DMS114 treated with DMSO at 0.1 percent for 48 hours (cell line): ENCODE results near the gene NXPH1.

Experiments
- DNase-seq: peaks from one replicate; lab custom pipeline; 2025; ENCODE audit not compliant: unreplicated experiment; lab: John Stamatoyannopoulos, UW

Gene NXPH1

DNA sequence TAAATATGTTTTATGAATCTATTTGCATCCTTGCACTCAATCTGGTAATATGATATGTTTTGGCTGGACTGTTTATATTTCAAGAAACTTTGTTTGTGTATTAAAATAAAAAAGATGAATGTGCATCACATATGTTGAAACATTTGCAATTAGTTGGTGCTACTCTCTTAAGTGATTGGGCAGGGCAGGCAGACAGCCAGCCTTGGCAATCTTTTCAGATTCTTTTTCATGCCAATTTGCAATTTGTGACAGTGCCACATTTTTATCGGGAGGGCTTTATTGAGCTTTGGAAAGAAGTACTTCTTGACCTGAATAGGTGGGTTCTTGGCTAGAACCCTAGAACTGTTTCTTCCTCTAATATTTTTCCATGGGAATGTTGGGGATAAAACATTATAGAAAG, 152.2 kb downstream of the NXPH1 start:
- no peak for DNase-seq

GRCh38 chr7:8590225-8590624, 156.8 kb downstream of the NXPH1 start:
- DNase-seq = no peak

DNA sequence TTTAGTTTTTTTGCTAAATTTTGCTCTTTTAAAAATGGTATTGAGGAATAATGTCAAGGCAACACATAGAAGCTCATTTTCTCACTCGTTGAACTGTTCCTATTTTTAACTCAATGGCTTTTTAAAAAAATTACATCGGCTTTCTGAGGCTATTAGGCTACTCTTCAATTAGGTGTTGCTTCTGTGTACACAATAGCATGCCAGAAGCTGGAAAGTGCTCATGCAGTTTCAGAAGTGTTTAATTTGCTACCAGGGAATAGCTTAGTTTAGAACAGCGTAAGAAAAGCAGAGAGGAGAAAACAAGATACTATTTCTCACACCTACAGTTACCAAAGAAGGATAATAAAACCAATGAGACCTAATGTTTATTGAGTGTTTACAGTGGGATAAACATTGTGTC, 157.4 kb downstream of the NXPH1 start:
- no peak for DNase-seq

DNA sequence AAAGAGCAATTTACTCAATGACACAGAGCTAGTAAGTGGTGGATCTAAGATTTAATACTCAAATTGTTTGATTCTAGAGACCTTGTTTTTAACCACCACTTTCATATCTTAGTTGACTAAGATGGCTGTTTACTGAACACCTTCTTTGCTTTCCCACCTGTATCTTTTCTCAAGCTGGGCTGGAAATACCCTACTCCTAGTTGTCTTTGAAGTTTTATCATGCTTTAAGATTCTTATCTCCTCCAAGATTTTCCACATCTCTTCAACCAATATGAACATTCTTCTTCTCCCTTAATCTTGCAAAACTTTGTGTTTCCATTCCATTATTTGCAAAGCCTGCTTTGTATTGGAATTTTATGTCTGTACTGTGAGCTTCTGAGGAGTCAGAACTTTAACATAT, 157.9 kb downstream of the NXPH1 start:
- no peak for DNase-seq

GRCh38 chr7:8592167-8592566, 158.8 kb downstream of the NXPH1 start:
- no peak for DNase-seq

- DNase-seq = no peak
These were observed 160.7 kb downstream of the NXPH1 start for GRCh38 chr7:8594115-8594514.

DNA sequence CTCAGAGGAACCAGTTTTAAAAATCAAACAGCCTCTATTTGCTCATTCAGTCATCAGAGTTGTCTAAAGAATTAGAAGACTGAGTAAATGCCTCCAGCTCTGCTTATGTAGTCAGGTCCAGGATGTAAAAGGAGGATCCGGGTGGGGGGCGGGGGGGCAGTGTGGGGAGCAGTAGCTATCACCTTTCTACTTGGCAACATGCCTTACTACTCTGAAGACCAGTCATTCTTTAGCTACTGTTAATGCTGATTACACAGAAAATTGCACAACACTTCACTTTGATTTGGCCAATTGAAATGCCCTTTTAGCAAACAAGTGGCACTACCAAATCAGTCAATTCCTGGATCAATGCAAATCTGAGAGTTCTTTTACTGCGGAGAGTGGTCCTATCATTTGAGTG, 164.2 kb downstream of the NXPH1 start:
- no peak for DNase-seq

- no peak for DNase-seq
These were observed 167.7 kb downstream of the NXPH1 start for GRCh38 chr7:8601121-8601520.

DNA sequence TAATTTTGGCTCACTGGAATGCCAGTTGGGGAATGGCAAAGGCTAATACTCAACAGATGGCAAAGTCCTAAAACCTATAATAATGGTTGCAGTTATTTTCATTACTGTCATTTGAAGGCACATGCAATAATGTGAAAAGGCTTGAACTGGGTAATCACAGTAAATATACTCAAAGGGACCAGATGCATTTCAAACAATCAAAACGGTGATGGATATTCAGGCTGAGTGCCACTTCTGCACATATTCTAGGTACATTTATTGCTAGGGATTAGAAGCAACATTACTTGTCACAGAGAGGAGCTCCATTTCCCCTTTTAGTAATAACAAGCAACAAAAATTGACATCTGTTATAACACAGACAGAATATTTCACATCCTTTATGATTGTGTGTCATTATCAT, 171.8 kb downstream of the NXPH1 start:
- no peak for DNase-seq

GRCh38 chr7:8612584-8612983, 179.2 kb downstream of the NXPH1 start:
- no peak for DNase-seq

DNA sequence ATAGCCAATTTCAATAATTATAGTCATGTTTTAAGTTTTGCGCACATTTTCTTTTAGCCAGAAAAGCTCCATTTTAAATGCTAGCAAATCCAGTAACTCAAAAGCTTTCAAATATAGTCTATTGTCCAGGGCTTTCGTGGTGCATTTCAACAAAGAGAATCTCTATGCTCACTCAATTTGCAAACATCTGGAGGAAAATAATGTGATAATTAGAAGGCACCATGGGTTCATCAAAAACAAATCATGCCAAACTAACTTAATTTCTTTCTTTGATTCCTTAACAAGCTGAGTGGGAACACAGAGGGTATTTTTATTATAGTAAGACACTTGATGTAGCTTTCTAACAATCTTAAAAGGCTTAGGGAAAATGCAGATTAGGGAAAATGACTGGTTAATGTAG, 179.8 kb downstream of the NXPH1 start:
- DNase-seq = no peak

DNA sequence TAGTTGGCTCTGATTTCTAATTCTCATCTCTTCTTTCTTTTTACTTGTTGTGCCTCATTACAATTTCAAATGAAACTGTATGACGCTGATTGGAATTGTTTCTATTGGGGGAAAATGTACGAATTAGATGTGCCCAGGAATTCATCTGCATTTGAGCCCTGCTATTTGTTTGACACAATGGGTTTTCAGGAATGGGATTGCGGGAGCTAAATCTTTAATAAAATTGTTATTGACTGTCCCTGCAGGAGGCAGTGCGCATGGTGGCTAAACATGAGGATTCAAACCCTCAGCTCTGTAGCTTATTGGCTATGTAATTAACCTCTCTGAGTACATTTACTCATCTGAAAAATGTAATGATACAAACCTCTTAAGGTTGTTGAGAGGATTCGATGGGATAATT, 181.6 kb downstream of the NXPH1 start:
- DNase-seq = no peak

GRCh38 chr7:8618441-8619070, 185.1 kb downstream of the NXPH1 start:
- DNase-seq = no peak

DNA sequence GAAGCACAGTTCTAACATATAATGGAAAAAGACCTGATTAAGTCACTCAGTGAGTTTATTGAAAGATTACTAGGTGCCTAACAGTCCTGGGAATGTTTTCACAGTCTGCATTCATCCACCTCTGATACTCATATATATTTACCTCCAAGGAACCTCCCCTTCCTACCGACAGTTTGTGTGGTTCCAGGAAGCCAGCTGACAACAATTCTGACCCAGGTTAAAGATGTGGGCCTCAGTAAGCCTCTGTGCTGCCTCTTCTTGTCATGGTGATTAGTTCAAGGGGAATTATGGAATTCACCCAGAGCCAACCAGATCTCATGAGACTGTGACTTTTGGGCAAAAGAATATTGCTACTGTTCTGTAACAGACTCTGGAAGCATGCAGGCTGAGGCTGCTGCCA, 186.8 kb downstream of the NXPH1 start:
- DNase-seq = no peak

DNA sequence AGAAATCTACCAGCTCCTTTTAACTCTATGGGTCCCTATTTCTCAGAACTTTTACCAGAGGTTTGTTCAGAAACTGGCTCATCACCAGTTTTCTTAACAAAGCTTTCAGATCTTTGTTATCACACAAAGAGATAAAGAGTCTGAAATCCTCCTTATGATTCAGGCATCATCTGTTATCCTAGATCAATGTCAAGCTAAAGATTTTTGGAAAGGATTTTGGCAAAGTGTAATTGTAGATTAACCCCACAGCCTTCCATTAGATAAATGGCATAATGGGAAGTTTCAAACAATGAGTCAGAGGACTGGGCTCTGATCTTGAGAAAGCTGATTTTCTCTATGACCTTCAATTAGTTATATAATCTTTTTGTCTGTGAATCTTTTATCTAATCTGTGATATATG, 192.2 kb downstream of the NXPH1 start:
- DNase-seq = no peak

- no peak for DNase-seq
These were observed 193.9 kb downstream of the NXPH1 start for GRCh38 chr7:8627325-8627724.

- DNase-seq = no peak
These were observed 195.2 kb downstream of the NXPH1 start for GRCh38 chr7:8628656-8629055.

GRCh38 chr7:8629504-8629903, 196.1 kb downstream of the NXPH1 start:
- no peak for DNase-seq

DNA sequence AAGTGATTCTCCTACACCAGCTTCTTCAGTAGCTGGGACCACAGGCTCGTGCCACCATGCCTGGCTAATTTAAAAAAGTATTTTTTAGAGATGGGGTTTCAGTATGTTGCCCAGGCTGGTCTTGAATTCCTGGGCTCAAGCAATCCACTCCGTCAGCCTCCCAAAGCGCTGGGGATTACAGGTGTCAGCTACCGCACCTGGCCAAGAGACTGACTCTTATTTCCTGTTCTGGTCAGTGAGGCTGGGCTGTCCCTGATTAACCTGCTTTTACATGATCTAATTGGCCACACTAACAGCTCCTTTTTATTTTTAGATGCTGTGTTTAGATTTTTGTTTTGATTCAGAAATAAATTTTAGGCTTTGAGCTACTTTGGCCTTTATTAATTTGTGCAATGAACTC, 203.9 kb downstream of the NXPH1 start:
- no peak for DNase-seq

GRCh38 chr7:8638076-8638475, 204.7 kb downstream of the NXPH1 start:
- DNase-seq = no peak

DNA sequence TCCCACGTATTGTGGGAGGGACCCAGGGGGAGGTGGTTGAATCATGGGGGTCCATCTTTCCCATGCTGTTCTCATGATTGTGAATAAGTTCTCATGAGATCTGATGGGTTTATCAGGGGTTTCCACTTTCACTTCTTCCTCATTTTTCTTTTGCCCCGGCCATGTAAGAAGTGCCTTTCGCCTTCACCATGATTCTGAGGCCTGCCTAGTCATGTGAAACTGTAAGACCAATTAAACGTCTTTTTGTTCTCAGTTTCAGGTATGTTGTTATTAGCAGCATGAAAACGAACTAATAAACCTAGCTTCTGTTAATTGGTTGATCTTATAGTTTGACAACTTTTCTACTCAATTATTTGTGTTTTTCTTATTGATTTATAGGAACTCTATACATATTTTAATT, 206.3 kb downstream of the NXPH1 start:
- no peak for DNase-seq

DNA sequence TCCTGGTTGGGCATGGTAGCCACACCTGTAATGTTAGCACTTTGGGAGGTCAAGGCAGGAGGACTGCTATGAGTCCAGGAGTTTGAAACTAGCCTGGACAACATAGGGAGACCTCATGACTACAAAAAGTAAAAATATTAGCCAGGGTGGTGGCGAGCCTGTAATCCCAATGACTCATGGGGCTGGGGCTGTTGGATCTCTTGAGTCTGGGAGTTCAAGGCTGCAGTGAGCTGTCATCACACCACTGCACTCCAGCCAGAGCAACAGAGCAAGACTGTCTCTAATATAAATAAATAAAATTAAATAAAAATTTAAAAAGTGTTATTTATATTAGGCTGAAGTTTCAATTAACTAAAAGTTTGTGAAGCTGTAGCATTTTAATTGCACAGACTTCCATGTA, 207.3 kb downstream of the NXPH1 start:
- no peak for DNase-seq

- no peak for DNase-seq
These were observed 235.5 kb downstream of the NXPH1 start for GRCh38 chr7:8668627-8669500.
